Measurements from ENCODE around the gene ASMTL.

GRCh38 chrX:1384658-1385252 is 68.0 kb downstream of the ASMTL start:
- TF ChIP-seq CTCF (conservative IDR thresholded peaks at IDR 0.05) (no peak), EZH2 (IDR thresholded peaks at IDR 0.05; ENCODE audit: low read depth) (no peak)

Data from PC-9 (cell line).